H1 (cell line): ENCODE data around the gene TBX2. TPM values are rescaled to one million over a fixed set of nuclear protein-coding genes. Genes with fewer than 3 reads are reported as not detected.

Experiments used
- CTCF ChIA-PET: fragments of 300-600 bp; sonication (Branson Sonifier 250); formaldehyde crosslinking; loops from one replicate; lab custom pipeline; 2021; ENCODE audit not compliant: partially characterized antibody; lab: Charles Lee
- POLR2A ChIA-PET: fragments of 300-600 bp; sonication (Branson Sonifier 250); formaldehyde crosslinking; loops from one replicate; lab custom pipeline; 2021; ENCODE audit warnings: inconsistent platforms; ENCODE audit not compliant: partially characterized antibody; lab: Charles Lee
- DNase-seq, 2 experiments: peaks; one replicate each; pipeline versions ENCODE4 v3.0.0 to v3.0.0-alpha.2; 2010 to 2022; ENCODE audit warnings: low spot score in 2 of 2, low read depth in 1 of 2, mixed read lengths in 1 of 2
- FAIRE-seq: peaks from 2 replicates; lab custom pipeline; 2011; peaks lifted over from hg19 to GRCh38; lab: Jason Lieb, UNC
- H2AFZ ChIP-seq: 2 replicates; pipeline ENCODE4 v1.8.1; 2012; ENCODE audit warnings: low read length, inconsistent platforms
- H2AK5ac ChIP-seq: 2 replicates; pipeline ENCODE4 v1.6.1; 2013; ENCODE audit warnings: low read depth, low read length
- H2BK120ac ChIP-seq: replicated peaks from 2 replicates; pipeline ENCODE3; 2013; ENCODE audit warnings: low read depth, low read length, inconsistent platforms
- H2BK12ac ChIP-seq: 2 replicates; pipeline ENCODE4 v1.6.1; 2013; ENCODE audit warnings: low read depth, low read length
- H2BK15ac ChIP-seq: 2 replicates; pipeline ENCODE4 v1.6.1; 2013; ENCODE audit warnings: low read length
- H2BK20ac ChIP-seq: 2 replicates; pipeline ENCODE4 v1.6.1; 2013; ENCODE audit warnings: low read length
- H2BK5ac ChIP-seq: 2 replicates; pipeline ENCODE4 v1.6.1; 2013; ENCODE audit warnings: low read depth, low read length
- H3K14ac ChIP-seq: 2 replicates; pipeline ENCODE4 v1.6.1; 2013; ENCODE audit warnings: inconsistent platforms; ENCODE audit not compliant: insufficient read length
- H3K18ac ChIP-seq: 2 replicates; pipeline ENCODE4 v1.6.1; 2013; ENCODE audit warnings: low read length; ENCODE audit errors: extremely low read depth
- H3K23ac ChIP-seq: 2 replicates; pipeline ENCODE4 v1.6.1; 2013; ENCODE audit warnings: inconsistent platforms; ENCODE audit not compliant: insufficient read length
- H3K23me2 ChIP-seq: 2 replicates; pipeline ENCODE4 v1.6.1; 2013; ENCODE audit warnings: low read depth, low read length
- H3K27ac ChIP-seq: 2 replicates; pipeline ENCODE4 v1.6.1; 2011; ENCODE audit warnings: low read depth, low read length, inconsistent platforms
- H3K27me3 ChIP-seq, 4 experiments: replicated peaks in 1 of 4; 1 replicate in 1 of 4; 2 replicates in 3 of 4; pipeline versions ENCODE4 v1.6.1 to v1.8.1; 2011 to 2013; ENCODE audit warnings: low read length in 3 of 4, mild to moderate bottlenecking in 3 of 4, inconsistent platforms in 2 of 4, mixed read lengths in 2 of 4, moderate library complexity in 1 of 4; ENCODE audit not compliant: control insufficient read depth in 3 of 4, insufficient read depth in 3 of 4; ENCODE audit errors: extremely low read depth in 1 of 4
- H3K36me3 ChIP-seq, 4 experiments: 2 replicates each; pipeline versions ENCODE4 v1.6.1 to v1.8.1; 2011 to 2013; ENCODE audit warnings: mild to moderate bottlenecking in 4 of 4, low read length in 3 of 4, moderate library complexity in 2 of 4, control low read depth in 1 of 4, inconsistent platforms in 1 of 4; ENCODE audit not compliant: insufficient read depth in 4 of 4, control insufficient read depth in 2 of 4
- H3K4ac ChIP-seq: replicated peaks from 2 replicates; pipeline ENCODE3; 2013; ENCODE audit warnings: low read length, low read depth, mixed read lengths, inconsistent platforms; ENCODE audit not compliant: insufficient read length
- H3K4me1 ChIP-seq, 4 experiments: replicated peaks in 1 of 4; 1 replicate in 1 of 4; 2 replicates in 3 of 4; pipeline versions ENCODE4 v1.6.1 to v1.8.1; 2011 to 2013; ENCODE audit warnings: low read length in 3 of 4, inconsistent platforms in 2 of 4, mixed read lengths in 1 of 4; ENCODE audit not compliant: insufficient read depth in 4 of 4, control insufficient read depth in 3 of 4
- H3K4me2 ChIP-seq, 2 experiments: 2 replicates each; pipeline versions ENCODE4 v1.6.1 to v1.8.1; 2011 to 2013; ENCODE audit warnings: low read depth in 2 of 2, low read length in 2 of 2, control low read depth in 1 of 2, inconsistent platforms in 1 of 2, mild to moderate bottlenecking in 1 of 2; ENCODE audit not compliant: insufficient read depth in 1 of 2
- H3K4me3 ChIP-seq, 4 experiments: fragments of 200-600, 300-600 bp in 1 of 4; sonication (generic), shearing (Covaris generic), sonication (Bioruptor Twin) in 1 of 4; 2 replicates each; pipeline versions ENCODE4 v1.5.1 to v1.8.1; 2011 to 2016; ENCODE audit warnings: low read length in 4 of 4, low read depth in 3 of 4, control low read depth in 2 of 4, inconsistent platforms in 2 of 4, mild to moderate bottlenecking in 2 of 4, mixed read lengths in 1 of 4, moderate library complexity in 1 of 4; ENCODE audit not compliant: insufficient read depth in 2 of 4; ENCODE audit errors: extremely low read depth in 1 of 4
- H3K56ac ChIP-seq: replicated peaks from 2 replicates; pipeline ENCODE3; 2013; ENCODE audit warnings: low read depth, mild to moderate bottlenecking, mixed read lengths, low read length, inconsistent platforms; ENCODE audit not compliant: insufficient read length
- H3K79me1 ChIP-seq: 2 replicates; pipeline ENCODE4 v1.6.1; 2013; ENCODE audit warnings: low read depth, low read length, control low read depth
- H3K79me2 ChIP-seq, 2 experiments: 2 replicates each; pipeline versions ENCODE4 v1.6.1 to v1.8.1; 2012 to 2013; ENCODE audit warnings: low read length in 2 of 2, mild to moderate bottlenecking in 2 of 2, inconsistent platforms in 1 of 2; ENCODE audit not compliant: insufficient read depth in 2 of 2, control insufficient read depth in 1 of 2
- H3K9ac ChIP-seq, 4 experiments: replicated peaks in 1 of 4; 1 replicate in 1 of 4; 2 replicates in 3 of 4; pipeline versions ENCODE4 v1.6.1 to v1.8.1; 2011 to 2013; ENCODE audit warnings: low read depth in 3 of 4, low read length in 3 of 4, control low read depth in 2 of 4, mild to moderate bottlenecking in 2 of 4, moderate library complexity in 2 of 4, inconsistent platforms in 1 of 4; ENCODE audit errors: extremely low read depth in 1 of 4
- H3K9me3 ChIP-seq, 2 experiments: 2 replicates each; pipeline versions ENCODE4 v1.6.1 to v1.8.1; 2012 to 2013; ENCODE audit warnings: mild to moderate bottlenecking in 2 of 2, moderate library complexity in 2 of 2, control low read depth in 1 of 2, inconsistent platforms in 1 of 2, low read depth in 1 of 2, low read length in 1 of 2, mixed read lengths in 1 of 2; ENCODE audit not compliant: insufficient read depth in 2 of 2
- H4K20me1 ChIP-seq, 2 experiments: replicated peaks in 1 of 2; 2 replicates each; pipeline versions ENCODE3 to v1.8.1; 2011 to 2013; ENCODE audit warnings: inconsistent platforms in 2 of 2, low read length in 2 of 2, mild to moderate bottlenecking in 1 of 2; ENCODE audit not compliant: insufficient read depth in 2 of 2, control insufficient read depth in 1 of 2
- H4K5ac ChIP-seq: 2 replicates; pipeline ENCODE4 v1.6.1; 2013; ENCODE audit warnings: low read length, low read depth, mixed read lengths, inconsistent platforms; ENCODE audit not compliant: insufficient read length
- H4K8ac ChIP-seq: 2 replicates; pipeline ENCODE4 v1.8.0; 2013; ENCODE audit warnings: mild to moderate bottlenecking, moderate library complexity, low read length, inconsistent platforms; ENCODE audit not compliant: insufficient read depth; ENCODE audit errors: extremely low read depth
- H4K91ac ChIP-seq: replicated peaks from 2 replicates; pipeline ENCODE3; 2013; ENCODE audit warnings: low read length, mixed read lengths, inconsistent platforms; ENCODE audit not compliant: insufficient read length
- CBX8 ChIP-seq: fragments of 300-800, 300-1000 bp; sonication (generic); IDR thresholded peaks from 2 replicates; pipeline ENCODE4 v1.7.1; 2016; ENCODE audit warnings: low read depth, low read length, borderline replicate concordance
- CHD2 ChIP-seq: IDR thresholded peaks from 2 replicates; pipeline ENCODE4 v1.6.1; 2012; ENCODE audit warnings: low read length, improper control_type of control experiment
- CTBP2 ChIP-seq: IDR thresholded peaks from 2 replicates; pipeline ENCODE4 v1.7.0; 2011; ENCODE audit warnings: borderline replicate concordance, mild to moderate bottlenecking, moderate library complexity, mixed read lengths, low read length; ENCODE audit not compliant: insufficient read depth, insufficient read length
- EP300 ChIP-seq, 2 experiments: IDR thresholded peaks; 1 replicate in 1 of 2; 2 replicates in 1 of 2; pipeline ENCODE4 v1.6.1; 2011 to 2012; ENCODE audit warnings: low read depth in 2 of 2, low read length in 2 of 2, mild to moderate bottlenecking in 2 of 2, borderline replicate concordance in 1 of 2, inconsistent platforms in 1 of 2, moderate library complexity in 1 of 2
- JUN ChIP-seq: IDR thresholded peaks from 2 replicates; pipeline ENCODE4 v1.6.1; 2011; ENCODE audit warnings: low read depth, mild to moderate bottlenecking, improper control_type of control experiment, low read length
- KDM4A ChIP-seq: IDR thresholded peaks from one replicate; pipeline ENCODE4 v1.7.1; 2012; ENCODE audit warnings: low read depth, mild to moderate bottlenecking, moderate library complexity, low read length, inconsistent platforms; ENCODE audit not compliant: severe bottlenecking
- NRF1 ChIP-seq: IDR thresholded peaks from 2 replicates; pipeline ENCODE4 v1.6.1; 2011; ENCODE audit warnings: mild to moderate bottlenecking, low read depth, low read length, improper control_type of control experiment
- SIN3A ChIP-seq, 2 experiments: IDR thresholded peaks in 1 of 2; conservative IDR thresholded peaks in 1 of 2; 2 replicates each; pipeline ENCODE4 v1.6.1; 2011 to 2012; ENCODE audit warnings: low read length in 2 of 2, improper control_type of control experiment in 1 of 2, low read depth in 1 of 2, mild to moderate bottlenecking in 1 of 2
- SRF ChIP-seq: IDR thresholded peaks from 2 replicates; pipeline ENCODE4 v1.6.1; 2011; ENCODE audit warnings: mild to moderate bottlenecking, low read depth, low read length, moderate library complexity
- WGBS, 2 experiments: shearing (Covaris generic) in 1 of 2; methylation state at CpG; one replicate each; pipeline versions ENCODE4 v1.1.6 to v1.1.7; 2013 to 2015; ENCODE audit warnings: low lambda C conversion rate in 2 of 2, mixed read lengths in 2 of 2, inconsistent platforms in 1 of 2, low coverage in 1 of 2, missing lambda C conversion rate in 1 of 2; ENCODE audit not compliant: insufficient replicate concordance in 2 of 2, insufficient coverage in 1 of 2, insufficient read length in 1 of 2; ENCODE audit errors: extremely low coverage in 1 of 2, missing lambda C conversion rate in 1 of 2; 5-methylcytosine and 5-hydroxymethylcytosine counted together
- polyA plus RNA-seq, 7 experiments: library from polyadenylated mRNA; depleted of rRNA in 3 of 7; stranded (reverse) in 5 of 7; unstranded in 2 of 7; fragments of >200 nt in 5 of 7; fragments of 200-250 nt in 2 of 7; gene quantifications; 1 replicate in 5 of 7; 2 replicates in 1 of 7; 4 replicates in 1 of 7; pipeline versions ENCODE4 v1.2.1 to v1.2.3, GENCODE V29; 2011 to 2013; ENCODE audit warnings: missing spikeins in 2 of 7, mixed read lengths in 2 of 7
- total RNA-seq: library from RNA; stranded (reverse); fragmentation: NEBNext Ultra II Directional; extraction: Animal tissue kit (Norgen Biotek cat#: 25700); gene quantifications from 2 replicates; pipeline ENCODE4 v1.2.1, GENCODE V29; 2021
- TF ChIP-seq, protein P1 (sequence below): IDR thresholded peaks from 2 replicates; pipeline ENCODE4 v1.6.1; 2011; ENCODE audit warnings: low read length, improper control_type of control experiment

TBX2 gene
- total and polyA plus RNA-seq, 2 of the 8 experiments (the other 6 are each of a cell fraction or from before 2014, with no cell fraction given) = not detected

- no peak overlapping the region for H2BK20ac ChIP-seq
- H3K23me2 ChIP-seq = no peaks in the 10 kb centered on the region
- no peaks in the 10 kb centered on the region for H3K9me3 ChIP-seq
- H4K91ac ChIP-seq = no peak overlapping the region
- no peak overlapping the region for H2BK12ac ChIP-seq
- no peak overlapping the region; the same call in 1 of the 2 replicates for H2BK5ac ChIP-seq
- no peak overlapping the region; the same call in 1 of the 2 replicates for H3K18ac ChIP-seq
- CTCF ChIA-PET = interaction anchor here (0.6 to 1.9 kb wide), 3 partner anchors 15 to 405 kb away, joined by 3 to 5 read pairs (median 5); no protein-coding TSS in a partner anchor
- POLR2A ChIA-PET = no interaction called here
- DNase-seq (no peak), FAIRE-seq (no peak)
- H4K20me1 ChIP-seq = no peaks in the 10 kb centered on the region
- H2AK5ac ChIP-seq = no peak overlapping the region
- H2BK120ac ChIP-seq = no peak overlapping the region
- H3K4me1 ChIP-seq = peaks cover 0 to 2% (median 0%) of the 10 kb centered on the region in 4 experiments; a peak in 2 of 7 replicates
- no peaks in the 10 kb centered on the region; the same call in 1 of the 2 replicates for H3K79me1 ChIP-seq
- H3K79me2 ChIP-seq = no peaks in the 10 kb centered on the region
- no peak overlapping the region for H4K5ac ChIP-seq
- H3K14ac ChIP-seq = no peak overlapping the region
- H3K9ac ChIP-seq = no peak overlapping the region
- H3K4ac ChIP-seq = no peak overlapping the region
- no peak overlapping the region for H3K27ac ChIP-seq
- no peak overlapping the region for H3K4me3 ChIP-seq
- H3K4me2 ChIP-seq = no peak overlapping the region
- H3K36me3 ChIP-seq = no peaks in the 10 kb centered on the region
- H2AFZ ChIP-seq = no peak overlapping the region
- H3K56ac ChIP-seq = no peak overlapping the region
- WGBS, 2 experiments = 94% methylated on average over 17 of the region's 18 CpGs; no CpG with 5 or more reads in 1 of the 2 experiments
- no peak overlapping the region for H2BK15ac ChIP-seq
- H4K8ac ChIP-seq = no peak overlapping the region
- no peak overlapping the region for H3K23ac ChIP-seq
- no peaks in the 10 kb centered on the region for H3K27me3 ChIP-seq
- TF ChIP-seq, protein P1, sequence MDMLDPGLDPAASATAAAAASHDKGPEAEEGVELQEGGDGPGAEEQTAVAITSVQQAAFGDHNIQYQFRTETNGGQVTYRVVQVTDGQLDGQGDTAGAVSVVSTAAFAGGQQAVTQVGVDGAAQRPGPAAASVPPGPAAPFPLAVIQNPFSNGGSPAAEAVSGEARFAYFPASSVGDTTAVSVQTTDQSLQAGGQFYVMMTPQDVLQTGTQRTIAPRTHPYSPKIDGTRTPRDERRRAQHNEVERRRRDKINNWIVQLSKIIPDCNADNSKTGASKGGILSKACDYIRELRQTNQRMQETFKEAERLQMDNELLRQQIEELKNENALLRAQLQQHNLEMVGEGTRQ = no peak
- no peak for TF ChIP-seq EP300 (IDR thresholded peaks at IDR 0.05; ENCODE audit: borderline replicate concordance in 1 of 2, low read depth in 2 of 2, low read length in 2 of 2)
- no peak for TF ChIP-seq CBX8
- no peak for TF ChIP-seq NRF1
- TF ChIP-seq SIN3A (conservative IDR thresholded peaks at IDR 0.05 in 1 of 2, IDR thresholded peaks at IDR 0.05 in 1 of 2; ENCODE audit: low read depth in 1 of 2, low read length in 2 of 2) = no peak
- TF ChIP-seq KDM4A = no peak
- TF ChIP-seq JUN = no peak
- TF ChIP-seq CHD2 = no peak
- no peak for TF ChIP-seq SRF
- no peak for TF ChIP-seq CTBP2
Measured at GRCh38 chr17:61376931-61377838, 22.5 kb upstream of the TBX2 start.
